ENCODE measurements around the gene RALGPS1. TPM values are rescaled to one million over a fixed set of nuclear protein-coding genes. Genes with fewer than 3 reads are reported as not detected.

Gene RALGPS1
- total and polyA plus RNA-seq, 10 donors = 2.5 to 27.3 (median 14.1) TPM

DNA sequence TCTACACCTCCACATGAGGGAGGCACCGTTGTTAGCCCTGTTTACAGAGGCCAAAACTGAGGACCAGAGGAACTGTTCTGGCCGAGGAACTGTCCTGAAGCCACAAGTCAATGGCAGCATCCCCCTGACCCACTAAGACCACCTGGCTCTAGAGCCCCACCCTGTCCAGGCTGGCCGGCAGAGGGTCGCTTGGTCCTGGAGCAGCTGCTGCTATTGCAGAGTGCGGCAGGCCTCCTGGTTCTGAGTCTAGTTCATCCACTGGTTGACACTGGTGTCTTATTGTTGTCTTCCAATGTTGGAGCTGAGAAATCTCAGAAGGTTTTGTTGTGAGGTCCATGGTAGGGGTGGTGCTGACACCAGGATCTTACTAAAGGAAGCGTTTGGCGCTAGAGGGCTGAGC lies 234.4 kb downstream of the RALGPS1 start:
- Histone ChIP-seq H3K4me1 (peaks cover 1 to 18% (median 8%) of the 10 kb centered on the region in 6 donors), H3K27me3 (replicated peaks in 1 of 7) (no peaks in the 10 kb centered on the region), H3K9me3 (peaks cover 0 to 5% (median 0%) of the 10 kb centered on the region in 8 donors), H3K36me3 (no peaks in the 10 kb centered on the region), H3K4me3 (no peak overlapping the region), H3K27ac (no peak overlapping the region)
- WGBS, 5 donors = 94 to 99% (median 97%) methylated on average over 7 of the region's 7 CpGs
- intact Hi-C loops (cut with DNase I; ENCODE audit: low total_unique reads) = no loop called here
- DNase-seq = no peak
- TF ChIP-seq POLR2A (IDR thresholded peaks at IDR 0.05) (no peak), CTCF (IDR thresholded peaks at IDR 0.05 in 8 of 11, conservative IDR thresholded peaks at IDR 0.05 in 3 of 11) (no peak), POLR2AphosphoS5 (IDR thresholded peaks at IDR 0.05) (no peak)

GRCh38 chr9:127149463-127150390 lies 235.1 kb downstream of the RALGPS1 start:
- peaks cover 7 to 25% (median 15%) of the 10 kb centered on the region in 6 donors for H3K4me1 ChIP-seq
- H3K27ac ChIP-seq = no peak overlapping the region
- no peaks in the 10 kb centered on the region for H3K36me3 ChIP-seq
- no peaks in the 10 kb centered on the region for H3K27me3 ChIP-seq (replicated peaks in 1 of 7)
- H3K4me3 ChIP-seq = no peak overlapping the region
- no peak for DNase-seq
- WGBS, 5 donors = 86 to 88% (median 88%) methylated on average over 6 of the region's 6 CpGs
- intact Hi-C loops (cut with DNase I; ENCODE audit: low total_unique reads) = no loop called here
- TF ChIP-seq POLR2A (IDR thresholded peaks at IDR 0.05) (no peak), POLR2AphosphoS5 (IDR thresholded peaks at IDR 0.05) (no peak), CTCF (IDR thresholded peaks at IDR 0.05 in 8 of 11, conservative IDR thresholded peaks at IDR 0.05 in 3 of 11) (no peak)
- peaks cover 0 to 5% (median 0%) of the 10 kb centered on the region in 8 donors for H3K9me3 ChIP-seq

DNA sequence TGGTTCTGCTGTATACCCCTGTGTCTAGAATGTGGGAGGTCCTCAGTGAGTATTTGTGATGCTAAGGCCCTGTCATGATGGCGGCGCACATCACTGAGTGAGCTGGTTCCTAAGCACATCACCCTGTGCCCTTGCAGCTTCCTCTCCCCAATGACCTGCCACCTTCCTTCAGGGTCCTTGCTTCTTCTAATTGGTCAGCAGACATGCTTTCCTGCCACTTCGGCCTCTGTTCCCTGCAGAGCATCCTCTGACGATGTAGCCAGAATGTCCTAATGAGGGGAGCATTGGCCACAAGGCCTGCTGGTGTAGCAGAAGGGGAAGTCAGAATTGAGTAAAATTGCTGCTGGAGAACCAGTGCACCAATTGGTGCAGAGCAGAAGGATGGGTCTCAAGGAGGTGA lies 238.9 kb downstream of the RALGPS1 start:
- intact Hi-C loops (cut with DNase I; ENCODE audit: low total_unique reads) = no loop called here
- DNase-seq = no peak
- Histone ChIP-seq H3K27ac (no peak overlapping the region), H3K4me3 (no peak overlapping the region), H3K36me3 (no peaks in the 10 kb centered on the region), H3K4me1 (peaks cover 7 to 24% (median 17%) of the 10 kb centered on the region in 6 donors), H3K27me3 (replicated peaks in 1 of 7) (no peaks in the 10 kb centered on the region), H3K9me3 (no peaks in the 10 kb centered on the region)
- no peak for TF ChIP-seq POLR2A (IDR thresholded peaks at IDR 0.05)
- no peak for TF ChIP-seq POLR2AphosphoS5 (IDR thresholded peaks at IDR 0.05)
- no peak for TF ChIP-seq CTCF (IDR thresholded peaks at IDR 0.05 in 8 of 11, conservative IDR thresholded peaks at IDR 0.05 in 3 of 11)
- WGBS, 5 donors = 73 to 93% (median 82%) methylated on average over 4 of the region's 4 CpGs

- no peak for DNase-seq
- WGBS, 5 donors = 84 to 89% (median 85%) methylated on average over 5 of the region's 5 CpGs
- H3K4me3 ChIP-seq = no peak overlapping the region
Observed at GRCh38 chr9:127154003-127154389, 239.4 kb downstream of the RALGPS1 start.

More at GRCh38 chr9:127154003-127154389, 239.4 kb downstream of the RALGPS1 start:
- peaks cover 7 to 24% (median 17%) of the 10 kb centered on the region in 6 donors for H3K4me1 ChIP-seq
- no peaks in the 10 kb centered on the region for H3K9me3 ChIP-seq
- H3K27me3 ChIP-seq (replicated peaks in 1 of 7) = no peaks in the 10 kb centered on the region
- H3K36me3 ChIP-seq = no peaks in the 10 kb centered on the region
- no peak for TF ChIP-seq CTCF (IDR thresholded peaks at IDR 0.05 in 8 of 11, conservative IDR thresholded peaks at IDR 0.05 in 3 of 11)
- no peak for TF ChIP-seq POLR2AphosphoS5 (IDR thresholded peaks at IDR 0.05)
- no peak for TF ChIP-seq POLR2A (IDR thresholded peaks at IDR 0.05)
- H3K27ac ChIP-seq = peak overlapping the region in 4 of 8 donors; percentile 37 to 53 (median 46)
- intact Hi-C loops (cut with DNase I; ENCODE audit: low total_unique reads) = no loop called here
